Stomach (tissue), 4 donors: ENCODE results near the gene LEFTY1.

Source experiments
- CTCF ChIP-seq, 7 experiments: fragments of 450-650 bp in 4 of 7; fragments of 200-600 bp in 3 of 7; sonication (generic) in 3 of 7; IDR thresholded peaks; one replicate each; pipeline ENCODE4 v1.5.1; 2016 to 2019; ENCODE audit warnings: antibody characterized with exemption in 7 of 7, control low read depth in 2 of 7, mild to moderate bottlenecking in 1 of 7
- POLR2A ChIP-seq, 4 donors: fragments of 450-650 bp; IDR thresholded peaks; one replicate each; pipeline ENCODE4 v1.6.1; 2016; ENCODE audit warnings: antibody characterized with exemption in 4 of 4, control low read depth in 2 of 4, mild to moderate bottlenecking in 1 of 4, moderate library complexity in 1 of 4
- POLR2AphosphoS5 ChIP-seq, 3 donors: sonication (generic); formaldehyde crosslinking; IDR thresholded peaks; one replicate each; pipeline ENCODE4 v1.6.1; 2016; ENCODE audit warnings: antibody characterized with exemption in 3 of 3

- TF ChIP-seq CTCF (IDR thresholded peaks at IDR 0.05) (no peak), POLR2A (IDR thresholded peaks at IDR 0.05) (no peak), POLR2AphosphoS5 (IDR thresholded peaks at IDR 0.05) (no peak)
Observed at GRCh38 chr1:225909477-225909876, 20.5 kb upstream of the LEFTY1 start.
